T-cell (primary cell): ENCODE data around the gene SEPTIN11. TPM values are rescaled to one million over a fixed set of nuclear protein-coding genes. Genes with fewer than 3 reads are reported as not detected.

Source experiments
- ATAC-seq, 4 experiments: fragments of 200-7000 bp in 3 of 4; fragments of 150-1000 bp in 1 of 4; cut with Tn5 transposase; replicated peaks in 1 of 4; 1 replicate in 3 of 4; 2 replicates in 1 of 4; pipeline ENCODE4 v1.10.0; 2021; ENCODE audit warnings: moderate library complexity in 3 of 4, mild to moderate bottlenecking in 2 of 4, moderate number of reproducible peaks in 1 of 4
- CTCF ChIA-PET, 2 donors: fragments of 300-600 bp; sonication (Branson Sonifier 250); formaldehyde crosslinking; loops; one replicate each; lab custom pipeline; 2022; ENCODE audit warnings: antibody characterized with exemption in 2 of 2; lab: Charles Lee
- POLR2A ChIA-PET, 2 donors: fragments of 300-600 bp; sonication (Branson Sonifier 250); formaldehyde crosslinking; loops; one replicate each; lab custom pipeline; 2022; ENCODE audit warnings: antibody characterized with exemption in 2 of 2; lab: Charles Lee
- DNase-seq, 35 experiments: peaks; one replicate each; pipeline versions ENCODE4 v3.0.0 to v3.0.0-alpha.2; 2013 to 2023
- H3K27ac ChIP-seq: one replicate; pipeline ENCODE4 v1.5.1; 2013; ENCODE audit warnings: low read length
- H3K27me3 ChIP-seq, 2 experiments: replicated peaks in 1 of 2; 1 replicate in 1 of 2; 2 replicates in 1 of 2; pipeline versions ENCODE4 v1.6.1 to v1.7.0; 2013; ENCODE audit warnings: low read length in 1 of 2, mixed read lengths in 1 of 2; ENCODE audit not compliant: control insufficient read depth in 2 of 2, insufficient read depth in 2 of 2; ENCODE audit errors: extremely low read depth in 1 of 2
- H3K36me3 ChIP-seq, 2 donors: 1 replicate in 1 of 2; 2 replicates in 1 of 2; pipeline versions ENCODE4 v1.6.1 to v1.7.0; 2013; ENCODE audit warnings: low read length in 1 of 2; ENCODE audit not compliant: control insufficient read depth in 2 of 2, insufficient read depth in 1 of 2; ENCODE audit errors: extremely low read depth in 1 of 2
- H3K4me1 ChIP-seq, 2 experiments: 1 replicate in 1 of 2; 2 replicates in 1 of 2; pipeline versions ENCODE4 v1.6.1 to v1.7.0; 2013; ENCODE audit warnings: low read length in 2 of 2, mixed read lengths in 1 of 2; ENCODE audit not compliant: insufficient read depth in 2 of 2, control insufficient read depth in 1 of 2; ENCODE audit errors: extremely low read depth in 1 of 2
- H3K4me3 ChIP-seq, 2 donors: 1 replicate in 1 of 2; 2 replicates in 1 of 2; pipeline versions ENCODE4 v1.5.1 to v1.7.0; 2013; ENCODE audit warnings: mild to moderate bottlenecking in 2 of 2, low read length in 1 of 2, moderate library complexity in 1 of 2; ENCODE audit not compliant: control insufficient read depth in 1 of 2; ENCODE audit errors: extremely low read depth in 1 of 2
- H3K9me3 ChIP-seq: 2 replicates; pipeline ENCODE4 v1.7.0; 2013
- H3K27ac Mint-ChIP-seq, 2 donors: one replicate each; pipeline ENCODE4 v1.8.0; 2020 to 2021; ENCODE audit warnings: mild to moderate bottlenecking in 2 of 2, mixed read lengths in 2 of 2
- H3K27me3 Mint-ChIP-seq, 2 donors: one replicate each; pipeline ENCODE4 v1.8.0; 2021 to 2022; ENCODE audit warnings: mixed read lengths in 2 of 2
- H3K36me3 Mint-ChIP-seq: one replicate; pipeline ENCODE4 v1.8.0; 2021; ENCODE audit warnings: mixed read lengths
- H3K4me1 Mint-ChIP-seq, 3 donors: one replicate each; pipeline ENCODE4 v1.8.0; 2020 to 2022; ENCODE audit warnings: mixed read lengths in 3 of 3, mild to moderate bottlenecking in 1 of 3
- H3K4me3 Mint-ChIP-seq, 3 donors: one replicate each; pipeline ENCODE4 v1.8.0; 2020 to 2022; ENCODE audit warnings: mild to moderate bottlenecking in 3 of 3, mixed read lengths in 3 of 3, moderate library complexity in 3 of 3
- H3K9me3 Mint-ChIP-seq, 3 donors: one replicate each; pipeline ENCODE4 v1.8.0; 2020 to 2022; ENCODE audit warnings: mixed read lengths in 3 of 3
- WGBS: methylation state at CpG from one replicate; pipeline ENCODE4 v1.1.5; 2013; ENCODE audit warnings: missing lambda C conversion rate; ENCODE audit not compliant: insufficient coverage; 5-methylcytosine and 5-hydroxymethylcytosine counted together
- total RNA-seq, 35 experiments: library from RNA in 6 of 35; stranded (reverse) in 6 of 35; fragments of 120-200 nt in 1 of 35; gene quantifications; one replicate each; pipeline versions ENCODE4 v1.2.1 to v1.2.4 and lab custom pipeline; 2013 to 2026

SEPTIN11 gene
- total RNA-seq, 5 donors from 2014 or later (not counting 1 experiment from before 2014, with no cell fraction given), result 20.9 to 25.0 (median 22.8) TPM

DNA sequence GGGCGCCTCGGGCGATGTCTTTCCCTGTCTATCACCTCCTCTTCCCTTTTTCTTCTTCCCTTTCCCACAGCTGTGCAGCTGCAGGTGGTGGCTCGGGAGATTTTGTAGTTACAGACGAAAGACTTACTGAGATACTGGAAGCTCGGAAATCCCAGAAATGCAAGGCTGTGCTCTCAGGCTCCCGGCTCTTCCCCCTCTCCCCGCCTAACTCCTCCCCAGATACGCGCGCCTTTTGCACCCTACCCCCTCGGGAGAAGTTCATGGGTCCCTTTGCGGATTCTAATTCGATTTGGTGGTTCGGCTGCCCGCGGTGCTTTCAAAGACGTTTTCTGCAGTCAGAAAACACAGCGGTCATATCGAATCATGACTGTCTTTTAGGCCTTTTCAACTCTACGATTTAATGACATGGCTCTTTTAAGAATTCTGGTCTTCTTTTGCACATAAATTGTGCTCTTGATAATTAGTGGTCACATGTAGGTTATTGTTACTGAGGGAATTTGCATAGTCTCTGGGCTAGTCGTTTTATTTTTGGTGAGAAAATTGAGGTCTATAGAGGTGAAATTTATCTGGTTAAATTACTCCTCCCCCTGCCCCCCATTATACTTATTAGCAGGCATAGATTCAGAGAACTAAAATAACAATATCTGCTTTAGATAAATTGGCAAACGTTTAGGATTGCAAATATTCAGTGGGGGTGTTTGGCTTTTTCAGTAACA is 1.6 kb downstream of the SEPTIN11 start:
- peak in 2 of 35 experiments; percentile 3 to 13 for DNase-seq
- Mint-ChIP-seq H3K4me3 (peak overlapping the region; percentile 86 to 94 (median 88)), H3K27ac (peak overlapping the region in 1 of 2 donors; percentile 76), H3K36me3 (peaks cover 5% of the 10 kb centered on the region), H3K9me3 (no peaks in the 10 kb centered on the region), H3K4me1 (peaks cover 14 to 31% (median 27%) of the 10 kb centered on the region in 3 donors), H3K27me3 (peaks cover 0 to 1% of the 10 kb centered on the region in 2 donors)
- no peak for ATAC-seq
- POLR2A ChIA-PET, result interaction anchor here in 1 of 2 donors (0.6 to 1.5 kb wide), 3 partner anchors 32 to 80 kb away, joined by 3 to 5 read pairs (median 4); no protein-coding TSS in a partner anchor
- WGBS, result 16% methylated on average over 15 of the region's 23 CpGs
- H3K27ac ChIP-seq, result no peak overlapping the region
- H3K4me1 ChIP-seq, result peaks cover 5 to 25% of the 10 kb centered on the region in 2 experiments
- peaks cover 0 to 2% of the 10 kb centered on the region in 2 experiments for H3K27me3 ChIP-seq
- H3K9me3 ChIP-seq, result no peaks in the 10 kb centered on the region
- CTCF ChIA-PET, result interaction anchor here (0.7 to 1.6 kb wide), 3 partner anchors 57 to 232 kb away, joined by 3 to 5 read pairs (median 3); no protein-coding TSS in a partner anchor
- peak overlapping the region; percentile 77 to 85 for H3K4me3 ChIP-seq
- no peaks in the 10 kb centered on the region for H3K36me3 ChIP-seq

DNA sequence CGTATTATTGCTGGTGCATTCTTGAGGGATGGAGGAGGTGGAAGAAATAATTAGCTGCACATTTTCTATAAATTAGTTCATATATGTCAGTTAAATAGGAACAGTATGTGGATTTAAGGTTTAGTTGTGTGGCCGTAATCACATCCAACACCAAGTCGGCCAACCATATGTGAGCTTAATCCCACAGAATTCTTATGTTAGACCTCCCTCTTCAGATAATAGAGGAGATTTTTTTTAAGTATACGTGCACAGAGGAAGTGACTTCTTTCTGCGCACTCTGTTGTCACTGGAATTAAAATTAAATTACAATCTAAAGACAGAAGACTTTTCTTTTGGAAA is 2.1 kb downstream of the SEPTIN11 start:
- Mint-ChIP-seq H3K4me1 (peaks cover 14 to 31% (median 27%) of the 10 kb centered on the region in 3 donors), H3K9me3 (no peaks in the 10 kb centered on the region), H3K27ac (no peak overlapping the region), H3K36me3 (peaks cover 5% of the 10 kb centered on the region), H3K4me3 (peak overlapping the region; percentile 86 to 94 (median 88)), H3K27me3 (peaks cover 0 to 1% of the 10 kb centered on the region in 2 donors)
- H3K4me1 ChIP-seq, result peaks cover 5 to 25% of the 10 kb centered on the region in 2 experiments
- CTCF ChIA-PET, result interaction anchor here (0.7 to 1.6 kb wide), 3 partner anchors 56 to 232 kb away, joined by 3 to 5 read pairs (median 3); no protein-coding TSS in a partner anchor
- H3K9me3 ChIP-seq, result no peaks in the 10 kb centered on the region
- H3K4me3 ChIP-seq, result no peak overlapping the region
- no peaks in the 10 kb centered on the region for H3K36me3 ChIP-seq
- peaks cover 0 to 2% of the 10 kb centered on the region in 2 experiments for H3K27me3 ChIP-seq
- no CpG with 5 or more reads among the region's 5 CpGs for WGBS
- no peak for DNase-seq
- POLR2A ChIA-PET, result interaction anchor here in 1 of 2 donors (0.7 to 1.5 kb wide), 2 partner anchors 56 to 80 kb away, joined by 3 to 4 read pairs; no protein-coding TSS in a partner anchor
- no peak overlapping the region for H3K27ac ChIP-seq
- ATAC-seq, result no peak

DNA sequence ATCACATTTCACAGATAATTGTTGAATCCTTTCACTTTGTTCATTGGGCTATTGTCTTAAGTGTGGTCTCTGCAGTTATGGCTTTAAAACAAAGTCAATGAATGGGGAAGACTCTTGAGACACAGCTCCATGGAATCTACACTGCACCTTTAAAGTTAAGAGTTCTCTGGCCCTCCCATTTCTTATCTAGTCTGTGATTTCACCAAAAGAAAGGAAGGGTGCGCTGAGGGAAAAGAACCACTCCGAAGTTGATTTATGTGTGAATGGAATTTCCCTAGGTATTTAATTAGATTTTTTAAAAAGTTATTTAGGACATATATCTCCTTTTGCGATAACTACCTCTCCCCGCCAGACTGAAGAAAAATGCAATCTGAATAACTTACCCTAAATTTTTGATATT is 2.5 kb downstream of the SEPTIN11 start:
- peaks cover 0 to 2% of the 10 kb centered on the region in 2 experiments for H3K27me3 ChIP-seq
- WGBS, result no CpG with 5 or more reads among the region's 4 CpGs
- H3K9me3 ChIP-seq, result no peaks in the 10 kb centered on the region
- Mint-ChIP-seq H3K4me3 (peak overlapping the region in 1 of 3 donors; percentile 94), H3K27me3 (peaks cover 0 to 1% of the 10 kb centered on the region in 2 donors), H3K27ac (no peak overlapping the region), H3K9me3 (no peaks in the 10 kb centered on the region), H3K4me1 (peaks cover 14 to 31% (median 27%) of the 10 kb centered on the region in 3 donors), H3K36me3 (peaks cover 5% of the 10 kb centered on the region)
- ATAC-seq, result no peak
- no peak for DNase-seq
- POLR2A ChIA-PET, result interaction anchor here in 1 of 2 donors (1.5 kb wide), 1 partner anchor 55 kb away, joined by 4 read pairs; no protein-coding TSS in a partner anchor
- CTCF ChIA-PET, result interaction anchor here (0.7 to 1.6 kb wide), 3 partner anchors 93 to 231 kb away, joined by 3 to 5 read pairs (median 3); no protein-coding TSS in a partner anchor
- H3K4me3 ChIP-seq, result no peak overlapping the region
- H3K36me3 ChIP-seq, result no peaks in the 10 kb centered on the region
- H3K27ac ChIP-seq, result no peak overlapping the region
- H3K4me1 ChIP-seq, result peaks cover 5 to 25% of the 10 kb centered on the region in 2 experiments

DNA sequence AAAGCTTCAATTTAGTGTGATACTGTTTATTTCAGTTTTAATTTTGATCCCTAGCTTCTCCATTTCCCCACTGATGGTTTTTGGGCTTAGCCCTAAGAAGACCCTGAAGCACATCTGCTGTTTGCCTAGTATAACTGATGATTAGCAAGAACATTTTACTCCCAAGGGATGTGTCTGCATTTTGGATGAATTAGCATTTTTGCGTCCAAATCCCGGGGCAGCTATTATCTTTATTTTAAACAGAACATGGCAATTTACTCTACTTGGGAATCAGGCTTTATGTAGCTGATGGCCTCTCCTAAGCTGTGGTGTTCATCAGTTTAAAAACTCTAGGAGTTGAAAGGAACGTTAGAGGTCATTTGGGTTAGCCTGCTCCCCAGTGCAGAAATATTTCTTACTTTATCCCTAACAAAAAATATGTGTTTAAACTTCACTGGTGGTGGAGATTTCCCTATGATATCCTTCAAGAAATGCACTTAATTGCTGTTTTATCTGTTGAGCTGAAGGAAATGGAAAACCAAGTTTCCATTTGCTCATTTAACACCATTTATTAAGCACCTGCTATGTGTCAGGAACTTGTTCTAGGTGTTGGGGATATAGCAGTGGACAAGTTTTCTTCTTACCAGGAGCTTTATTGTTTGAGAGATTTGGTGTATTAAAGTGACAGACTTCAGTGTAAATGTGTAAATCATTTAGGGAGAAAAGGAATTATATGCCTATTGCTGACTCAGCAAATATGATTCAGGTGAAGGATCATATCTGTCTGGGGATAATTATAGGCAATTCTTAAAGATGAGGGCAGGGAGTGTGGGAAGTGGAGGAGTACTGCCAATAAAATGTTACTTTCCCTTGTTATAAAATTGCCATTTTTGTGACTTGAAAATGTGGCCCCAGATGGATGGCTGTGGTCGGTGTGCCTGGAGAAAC is 3.4 kb downstream of the SEPTIN11 start:
- peaks cover 5 to 25% of the 10 kb centered on the region in 2 experiments for H3K4me1 ChIP-seq
- no CpG with 5 or more reads among the region's 4 CpGs for WGBS
- peaks cover 8% of the 10 kb centered on the region for H3K36me3 Mint-ChIP-seq
- ChIA-PET CTCF (interaction anchor here (0.6 to 1.6 kb wide), 3 partner anchors 92 to 731 kb away, joined by 3 read pairs; no protein-coding TSS in a partner anchor), POLR2A (interaction anchor here in 1 of 2 donors (0.8 kb wide), 1 partner anchor 27 kb away, joined by 3 read pairs; no protein-coding TSS in a partner anchor)
- no peak overlapping the region for H3K4me3 ChIP-seq
- H3K9me3 Mint-ChIP-seq, result no peaks in the 10 kb centered on the region
- H3K36me3 ChIP-seq, result no peaks in the 10 kb centered on the region
- H3K9me3 ChIP-seq, result no peaks in the 10 kb centered on the region
- ATAC-seq (no peak), DNase-seq (no peak)
- H3K4me3 Mint-ChIP-seq, result peak overlapping the region in 1 of 3 donors; percentile 35
- H3K4me1 Mint-ChIP-seq, result peaks cover 14 to 32% (median 31%) of the 10 kb centered on the region in 3 donors
- peaks cover 0 to 1% of the 10 kb centered on the region in 2 donors for H3K27me3 Mint-ChIP-seq
- no peak overlapping the region for H3K27ac Mint-ChIP-seq
- H3K27ac ChIP-seq, result no peak overlapping the region
- peaks cover 0 to 2% of the 10 kb centered on the region in 2 experiments for H3K27me3 ChIP-seq

DNA sequence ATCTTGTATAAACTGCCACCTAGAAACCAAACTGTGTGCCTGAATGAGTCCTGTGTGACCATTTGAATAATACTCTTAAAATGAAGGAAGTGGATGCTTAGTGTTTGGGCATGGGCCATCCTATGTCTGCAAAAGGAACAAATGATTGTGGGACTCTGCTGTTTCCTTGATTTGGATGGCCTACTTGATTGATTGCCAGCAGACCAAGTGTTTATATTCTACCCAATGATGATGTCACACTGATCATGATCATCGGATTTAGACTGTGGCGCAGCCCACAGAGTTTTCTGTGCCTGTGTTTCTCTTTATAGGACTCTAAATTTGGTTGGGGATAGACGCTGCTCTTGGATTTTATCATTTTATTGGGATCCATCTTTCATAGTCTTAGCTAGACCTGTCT is 4.4 kb downstream of the SEPTIN11 start:
- Mint-ChIP-seq H3K4me3 (no peak overlapping the region), H3K27me3 (peaks cover 0 to 1% of the 10 kb centered on the region in 2 donors), H3K36me3 (peaks cover 10% of the 10 kb centered on the region), H3K4me1 (peaks cover 10 to 29% (median 24%) of the 10 kb centered on the region in 3 donors), H3K27ac (no peak overlapping the region), H3K9me3 (no peaks in the 10 kb centered on the region)
- peaks cover 3 to 15% of the 10 kb centered on the region in 2 experiments for H3K4me1 ChIP-seq
- no CpG with 5 or more reads among the region's 3 CpGs for WGBS
- H3K36me3 ChIP-seq, result no peaks in the 10 kb centered on the region
- no peak overlapping the region for H3K27ac ChIP-seq
- CTCF ChIA-PET, result interaction anchor here in 1 of 2 donors (0.8 kb wide), 1 partner anchor 13 kb away, joined by 3 read pairs; no protein-coding TSS in a partner anchor
- POLR2A ChIA-PET, result no interaction called here
- no peak for ATAC-seq
- H3K4me3 ChIP-seq, result no peak overlapping the region
- H3K9me3 ChIP-seq, result no peaks in the 10 kb centered on the region
- peaks cover 0 to 2% of the 10 kb centered on the region in 2 experiments for H3K27me3 ChIP-seq
- no peak for DNase-seq
